Heart left ventricle (tissue), 16 donors: ENCODE results near the gene NFATC1. TPM values are rescaled to one million over a fixed set of nuclear protein-coding genes. Genes with fewer than 3 reads are reported as not detected.

Experiments used
- ATAC-seq, 4 donors: fragments of 200-7000 bp; cut with Tn5 transposase; one replicate each; pipeline ENCODE4 v1.9.1; 2020 to 2022; ENCODE audit warnings: moderate library complexity in 4 of 4, mild to moderate bottlenecking in 3 of 4, moderate number of reproducible peaks in 1 of 4
- DNase-seq, 5 donors: peaks; one replicate each; pipeline ENCODE4 v3.0.0-alpha.2; 2020
- H3K27ac ChIP-seq, 12 donors: fragments of 200-600 bp; sonication (generic) in 4 of 12; one replicate each; pipeline versions ENCODE4 v1.5.0 to v1.8.0; 2016 to 2022; ENCODE audit warnings: mild to moderate bottlenecking in 2 of 12
- H3K27me3 ChIP-seq, 9 donors: fragments of 200-600 bp; sonication (generic) in 2 of 9; one replicate each; pipeline versions ENCODE4 v1.5.1 to v1.8.0; 2016 to 2022; ENCODE audit warnings: mild to moderate bottlenecking in 3 of 9
- H3K36me3 ChIP-seq, 9 donors: fragments of 200-600 bp; sonication (generic) in 2 of 9; one replicate each; pipeline versions ENCODE4 v1.5.0 to v1.8.0; 2018 to 2022; ENCODE audit warnings: mild to moderate bottlenecking in 2 of 9
- H3K4me1 ChIP-seq, 12 donors: fragments of 200-600 bp; sonication (generic) in 4 of 12; one replicate each; pipeline versions ENCODE4 v1.5.0 to v1.8.0; 2016 to 2022; ENCODE audit warnings: mild to moderate bottlenecking in 3 of 12
- H3K4me3 ChIP-seq, 12 donors: fragments of 200-600 bp; sonication (generic) in 4 of 12; one replicate each; pipeline versions ENCODE4 v1.5.0 to v1.8.0; 2017 to 2022; ENCODE audit warnings: mild to moderate bottlenecking in 9 of 12, moderate library complexity in 4 of 12
- H3K9me3 ChIP-seq, 12 donors: fragments of 200-600 bp; sonication (generic) in 4 of 12; one replicate each; pipeline versions ENCODE4 v1.5.0 to v1.8.0; 2016 to 2022; ENCODE audit warnings: mild to moderate bottlenecking in 1 of 12
- CTCF ChIP-seq, 12 donors: fragments of 200-600 bp; sonication (generic) in 4 of 12; IDR thresholded peaks; one replicate each; pipeline versions ENCODE4 v1.5.0 to v1.8.0; 2018 to 2022; ENCODE audit warnings: antibody characterized with exemption in 12 of 12, mild to moderate bottlenecking in 5 of 12
- POLR2A ChIP-seq, 2 donors: fragments of 450-650 bp; IDR thresholded peaks; one replicate each; pipeline ENCODE4 v1.6.1; 2017; ENCODE audit warnings: antibody characterized with exemption in 2 of 2, mild to moderate bottlenecking in 2 of 2, moderate library complexity in 2 of 2
- WGBS, 4 donors: extraction: QIAGEN DNeasy Blood & Tissue Kit in 2 of 4; methylation state at CpG; one replicate each; pipeline versions ENCODE4 v1.1.5 to v1.1.7; 2013 to 2018; 5-methylcytosine and 5-hydroxymethylcytosine counted together
- intact Hi-C, 10 donors: fragments of 100-400 bp; cut with DNase I; formaldehyde crosslinking; loops; one replicate each; pipeline versions ENCODE4 v1.11.1 to v1.14.2; 2022
- polyA plus RNA-seq, 2 donors: library from polyadenylated mRNA; stranded (reverse); fragments of 200-250 nt; gene quantifications; one replicate each; pipeline ENCODE4 v1.2.3, GENCODE V29; 2013
- total RNA-seq, 9 donors: library from RNA; depleted of rRNA in 2 of 9; stranded (reverse); fragments of >200 nt in 2 of 9; fragmentation: NEBNext Ultra II Directional in 3 of 9; extraction: Animal tissue kit (Norgen Biotek cat#: 25700) in 3 of 9; gene quantifications; one replicate each; pipeline versions ENCODE4 v1.1.0 to v1.2.4, GENCODE V29; 2016 to 2023
- donor health status: ischemic (EF 13 %, LVEDD 7.1; RV severe dilation, severe dysfunction).
- donor health status: healthy with polysubstance abuse.
- donor health status: DM: no; HTN: yes; CAD: no.
- donor health status: DM: no; HTN: no; CAD: no.
- donor health status: ischemic (EF 25% LVEDD 6.9; RV normal size, moderate dysfunction).
- donor health status: ischemic (EF 25% LVEDD 5.7; RV mildly dilated, moderate dysfunction).
- donor health status: healthy.
- donor health status: DM: yes; HTN: yes; CAD: no.
- donor health status: ischemic (EF 35%, LVEDD 5.7; RV mildly dilated, moderate dysfunction).
- donor health status: nonischemic (EF 11% LVEDD 7.7; RV severe dilation, severe dysfunction).
- donor health status: DM: yes; HTN: yes; CAD: no.
- donor health status: PGD.
- donor health status: ischemic (EF 29% LVEDD 5.4; RV normal size, mild dysfunction).
- donor health status: nonischemic (EF 23%, LVEDD 6.1; RV moderate dilation, normal function).

NFATC1 gene
- total and polyA plus RNA-seq, 11 donors, result 6.5 to 26.7 (median 15.3) TPM

- Histone ChIP-seq H3K4me1 (peaks cover 0 to 21% (median 12%) of the 10 kb centered on the region in 12 donors), H3K4me3 (no peak overlapping the region), H3K9me3 (no peaks in the 10 kb centered on the region), H3K27me3 (peaks cover 0 to 48% (median 0%) of the 10 kb centered on the region in 9 donors), H3K27ac (no peak overlapping the region), H3K36me3 (no peaks in the 10 kb centered on the region)
- DNase-seq (no peak), ATAC-seq (no peak)
- TF ChIP-seq CTCF (IDR thresholded peaks at IDR 0.05) (no peak), POLR2A (IDR thresholded peaks at IDR 0.05) (no peak)
- intact Hi-C loops, result loop anchor here in 5 of 10 donors (5.0 to 10.0 kb wide), 5 partner anchors 68 to 645 kb away; partner anchors contain the start of gene RBFA (in 1 of the 5)
- WGBS, 4 donors, result 21 to 33% (median 28%) methylated on average over 4 of the region's 4 CpGs
These were observed 6.0 kb upstream of the NFATC1 start for GRCh38 chr18:79389689-79390088.

- no peak overlapping the region for H3K27ac ChIP-seq
- H3K9me3 ChIP-seq, result no peaks in the 10 kb centered on the region
- intact Hi-C loops, result loop anchor here in 5 of 10 donors (2.0 to 10.0 kb wide), 6 partner anchors 65 to 643 kb away; partner anchors contain the start of gene RBFA (in 1 of the 5)
- TF ChIP-seq POLR2A (IDR thresholded peaks at IDR 0.05) (no peak), CTCF (IDR thresholded peaks at IDR 0.05) (no peak)
- H3K4me1 ChIP-seq, result peaks cover 0 to 42% (median 24%) of the 10 kb centered on the region in 12 donors
- WGBS, 4 donors, result 86 to 94% (median 91%) methylated on average over 8 of the region's 8 CpGs
- ATAC-seq (no peak), DNase-seq (no peak)
- peaks cover 0 to 57% (median 0%) of the 10 kb centered on the region in 9 donors for H3K27me3 ChIP-seq
- no peak overlapping the region for H3K4me3 ChIP-seq
- no peaks in the 10 kb centered on the region for H3K36me3 ChIP-seq
These were observed 3.5 kb upstream of the NFATC1 start for GRCh38 chr18:79392226-79392625.

DNA sequence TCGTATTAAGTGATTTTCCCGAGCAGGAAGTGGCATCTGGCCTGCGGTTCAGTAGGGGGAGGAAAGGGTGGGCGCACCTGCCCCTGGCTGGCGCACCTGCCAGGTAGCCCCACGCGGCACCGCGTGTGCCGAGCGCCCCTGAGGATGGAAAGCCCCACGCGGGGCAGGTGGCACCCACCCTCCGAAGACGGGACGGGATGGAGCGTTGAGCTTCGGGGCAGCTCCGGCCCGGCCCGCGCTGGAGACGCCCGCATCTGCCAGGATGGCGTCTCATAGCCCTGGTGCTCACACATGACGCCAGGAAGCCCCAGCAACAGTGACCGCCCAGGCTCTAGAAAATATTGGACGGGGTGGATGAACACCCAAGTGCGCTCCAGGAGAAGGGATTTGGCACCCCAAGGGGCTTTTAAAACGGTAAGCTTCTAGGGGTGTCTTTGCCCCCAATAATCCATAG lies 2.5 kb upstream of the NFATC1 start:
- Histone ChIP-seq H3K9me3 (no peaks in the 10 kb centered on the region), H3K27me3 (peaks cover 0 to 54% (median 0%) of the 10 kb centered on the region in 9 donors), H3K4me3 (peak overlapping the region; percentile 35 to 88 (median 60)), H3K36me3 (no peaks in the 10 kb centered on the region), H3K27ac (peak overlapping the region; percentile 87 to 97 (median 95)), H3K4me1 (peaks cover 0 to 42% (median 24%) of the 10 kb centered on the region in 12 donors)
- ATAC-seq (peak in 3 of 4 donors; percentile 5 to 30 (median 9)), DNase-seq (peak in 2 of 5 donors; percentile 63 to 72)
- WGBS, 4 donors, result 3 to 10% (median 8%) methylated on average over 16 to 30 of the region's 30 CpGs
- intact Hi-C loops, result loop anchor here in 5 of 10 donors (1.0 to 10.0 kb wide), 7 partner anchors 64 to 642 kb away; partner anchors contain the start of gene RBFA (in 1 of the 5)
- TF ChIP-seq POLR2A (IDR thresholded peaks at IDR 0.05) (no peak), CTCF (IDR thresholded peaks at IDR 0.05) (no peak)

DNA sequence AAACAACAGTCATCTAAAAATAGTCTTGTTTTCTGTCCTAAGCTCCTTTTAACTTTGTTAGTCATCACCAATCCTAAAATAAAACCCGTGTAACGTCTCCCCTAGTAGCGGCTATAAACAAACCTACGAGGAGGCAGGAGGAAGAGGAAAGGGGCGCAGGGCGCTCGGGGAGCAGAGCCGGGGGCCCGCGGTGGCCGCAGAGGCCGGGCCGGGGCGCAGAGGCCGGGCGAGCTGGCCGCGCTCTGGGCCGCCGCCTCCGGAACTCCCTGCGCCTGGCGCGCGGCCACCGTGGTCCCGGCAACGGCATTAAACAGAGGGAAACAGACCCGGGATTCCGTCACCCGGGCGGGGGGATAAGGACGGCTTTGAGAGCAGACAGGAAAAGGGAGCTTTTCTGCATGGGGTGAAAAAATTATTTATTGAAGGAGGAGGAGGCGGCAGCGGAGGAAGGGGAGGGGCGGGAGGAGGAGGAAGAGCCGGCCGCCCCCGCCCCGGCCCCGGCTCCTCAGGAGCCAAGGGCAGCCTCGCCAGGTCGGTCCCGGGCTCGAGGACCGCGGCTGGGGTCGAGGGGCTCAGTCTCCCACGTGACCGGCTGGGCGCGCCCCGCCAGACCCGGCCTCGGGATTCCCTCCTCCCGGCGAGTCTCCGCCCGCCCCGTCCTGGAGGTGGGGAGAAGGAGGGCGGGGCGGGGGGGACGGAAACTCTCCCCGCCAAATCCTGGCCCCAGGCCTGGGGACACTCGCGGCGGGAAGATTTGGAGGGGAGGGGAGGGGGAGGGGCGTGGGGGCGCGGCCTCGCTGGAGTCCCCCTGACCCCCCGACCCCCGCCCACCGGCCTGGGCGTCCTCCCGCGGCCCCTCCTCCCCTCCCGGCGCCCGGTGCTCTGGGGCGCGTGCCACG lies 1.8 kb upstream of the NFATC1 start:
- Histone ChIP-seq H3K36me3 (no peaks in the 10 kb centered on the region), H3K27ac (peak overlapping the region; percentile 87 to 97 (median 95)), H3K4me1 (peaks cover 0 to 44% (median 25%) of the 10 kb centered on the region in 12 donors), H3K27me3 (peaks cover 0 to 49% (median 0%) of the 10 kb centered on the region in 9 donors), H3K9me3 (no peaks in the 10 kb centered on the region), H3K4me3 (peak overlapping the region; percentile 35 to 88 (median 60))
- ATAC-seq (peak; percentile 62 to 86 (median 80)), DNase-seq (peak; percentile 95 to 97 (median 96))
- TF ChIP-seq CTCF (IDR thresholded peaks at IDR 0.05), result no peak
- peak; percentile 23 to 43 for TF ChIP-seq POLR2A (IDR thresholded peaks at IDR 0.05)
- intact Hi-C loops, result loop anchor here in 6 of 10 donors (1.0 to 10.0 kb wide), 8 partner anchors 63 to 641 kb away; partner anchors contain the start of gene RBFA (in 1 of the 6)
- WGBS, 4 donors, result 0 to 1% (median 1%) methylated on average over 47 to 80 of the region's 83 CpGs
